Measurements from ENCODE around the gene MAP3K20.

GRCh38 chr2:173137610-173138009 lies 62.0 kb downstream of the MAP3K20 start:
- TF ChIP-seq POLR2A (IDR thresholded peaks at IDR 0.05; ENCODE audit: low read depth, low read length), result no peak
- no peak for TF ChIP-seq POLR2AphosphoS5 (IDR thresholded peaks at IDR 0.05; ENCODE audit: low read depth, low read length)
- TF ChIP-seq TAF1 (IDR thresholded peaks at IDR 0.05; ENCODE audit: borderline replicate concordance, low read depth, low read length), result no peak
